GM12873 (cell line): ENCODE data around the gene PARD6A.

ENCODE experiments used
- TF ChIP-seq, protein P1 (sequence below): IDR thresholded peaks from 2 replicates; pipeline ENCODE4 v1.5.1; 2012; ENCODE audit warnings: low read depth, mild to moderate bottlenecking, moderate library complexity, low read length, control low read depth; ENCODE audit not compliant: insufficient read depth; ENCODE audit errors: missing control alignments

Gene PARD6A, protein sequence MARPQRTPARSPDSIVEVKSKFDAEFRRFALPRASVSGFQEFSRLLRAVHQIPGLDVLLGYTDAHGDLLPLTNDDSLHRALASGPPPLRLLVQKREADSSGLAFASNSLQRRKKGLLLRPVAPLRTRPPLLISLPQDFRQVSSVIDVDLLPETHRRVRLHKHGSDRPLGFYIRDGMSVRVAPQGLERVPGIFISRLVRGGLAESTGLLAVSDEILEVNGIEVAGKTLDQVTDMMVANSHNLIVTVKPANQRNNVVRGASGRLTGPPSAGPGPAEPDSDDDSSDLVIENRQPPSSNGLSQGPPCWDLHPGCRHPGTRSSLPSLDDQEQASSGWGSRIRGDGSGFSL

DNA sequence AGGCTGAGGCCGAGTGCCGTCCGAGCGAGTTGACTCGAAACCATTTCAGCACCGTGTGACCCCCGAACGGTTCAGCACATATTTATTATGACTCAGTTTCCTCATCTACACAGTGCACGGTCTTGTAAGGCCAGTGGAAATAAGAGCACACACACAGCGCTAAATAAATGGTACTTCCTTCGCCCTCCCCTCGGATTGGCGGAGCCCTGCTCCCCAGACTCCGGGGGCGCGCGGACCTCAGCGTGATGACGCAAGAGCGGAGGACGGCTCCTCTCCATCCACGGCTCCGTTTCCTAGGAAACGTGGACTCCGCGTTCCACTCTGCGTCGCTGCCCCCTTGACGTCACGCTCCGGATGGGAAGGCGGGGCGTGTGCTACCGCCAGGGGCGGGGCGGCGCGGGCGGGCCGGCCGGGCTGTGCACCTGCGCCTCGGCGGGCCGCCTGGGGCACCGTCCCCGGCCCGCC is at the start of gene PARD6A:
TSS of gene PARD6A (plus strand) at position 397 of the 465 bp plus-strand sequence. CDS start 79 bp downstream, outside the sequence.
- TF ChIP-seq, protein P1, sequence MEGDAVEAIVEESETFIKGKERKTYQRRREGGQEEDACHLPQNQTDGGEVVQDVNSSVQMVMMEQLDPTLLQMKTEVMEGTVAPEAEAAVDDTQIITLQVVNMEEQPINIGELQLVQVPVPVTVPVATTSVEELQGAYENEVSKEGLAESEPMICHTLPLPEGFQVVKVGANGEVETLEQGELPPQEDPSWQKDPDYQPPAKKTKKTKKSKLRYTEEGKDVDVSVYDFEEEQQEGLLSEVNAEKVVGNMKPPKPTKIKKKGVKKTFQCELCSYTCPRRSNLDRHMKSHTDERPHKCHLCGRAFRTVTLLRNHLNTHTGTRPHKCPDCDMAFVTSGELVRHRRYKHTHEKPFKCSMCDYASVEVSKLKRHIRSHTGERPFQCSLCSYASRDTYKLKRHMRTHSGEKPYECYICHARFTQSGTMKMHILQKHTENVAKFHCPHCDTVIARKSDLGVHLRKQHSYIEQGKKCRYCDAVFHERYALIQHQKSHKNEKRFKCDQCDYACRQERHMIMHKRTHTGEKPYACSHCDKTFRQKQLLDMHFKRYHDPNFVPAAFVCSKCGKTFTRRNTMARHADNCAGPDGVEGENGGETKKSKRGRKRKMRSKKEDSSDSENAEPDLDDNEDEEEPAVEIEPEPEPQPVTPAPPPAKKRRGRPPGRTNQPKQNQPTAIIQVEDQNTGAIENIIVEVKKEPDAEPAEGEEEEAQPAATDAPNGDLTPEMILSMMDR: no peak

DNA sequence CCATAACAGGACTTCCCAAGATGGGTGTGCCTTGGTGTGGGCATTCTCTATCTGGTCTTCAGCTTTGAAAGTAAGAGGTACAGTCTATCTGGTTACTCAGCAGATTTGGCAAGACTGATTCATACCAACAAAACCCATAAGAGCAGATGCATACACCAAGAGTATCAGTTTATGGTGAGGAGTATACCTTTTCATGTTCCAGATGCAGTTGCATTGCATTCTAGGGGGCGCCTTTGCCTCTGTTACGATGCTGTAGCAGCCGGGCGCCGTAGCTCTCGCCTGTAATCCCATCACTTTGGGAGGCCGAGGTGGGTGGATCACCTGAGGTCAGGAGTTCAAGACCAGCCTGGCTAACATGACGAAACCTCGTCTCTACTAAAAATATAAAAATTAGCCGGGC is 47.0 kb upstream of the PARD6A start:
- TF ChIP-seq, protein P1: peak; percentile 37

DNA sequence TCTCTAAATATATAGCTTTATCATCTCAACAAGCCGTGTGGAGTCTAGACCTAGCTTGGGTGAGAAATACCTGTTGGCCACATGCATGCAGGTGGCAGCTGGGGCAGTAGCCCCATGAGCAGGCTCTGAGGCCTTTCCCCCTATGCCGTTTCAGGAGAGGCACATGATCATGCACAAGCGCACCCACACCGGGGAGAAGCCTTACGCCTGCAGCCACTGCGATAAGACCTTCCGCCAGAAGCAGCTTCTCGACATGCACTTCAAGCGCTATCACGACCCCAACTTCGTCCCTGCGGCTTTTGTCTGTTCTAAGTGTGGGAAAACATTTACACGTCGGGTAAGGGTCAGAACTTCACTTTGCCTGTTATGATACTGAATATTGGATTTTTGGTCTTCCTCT is 32.5 kb upstream of the PARD6A start:
- TF ChIP-seq, protein P1: no peak

DNA sequence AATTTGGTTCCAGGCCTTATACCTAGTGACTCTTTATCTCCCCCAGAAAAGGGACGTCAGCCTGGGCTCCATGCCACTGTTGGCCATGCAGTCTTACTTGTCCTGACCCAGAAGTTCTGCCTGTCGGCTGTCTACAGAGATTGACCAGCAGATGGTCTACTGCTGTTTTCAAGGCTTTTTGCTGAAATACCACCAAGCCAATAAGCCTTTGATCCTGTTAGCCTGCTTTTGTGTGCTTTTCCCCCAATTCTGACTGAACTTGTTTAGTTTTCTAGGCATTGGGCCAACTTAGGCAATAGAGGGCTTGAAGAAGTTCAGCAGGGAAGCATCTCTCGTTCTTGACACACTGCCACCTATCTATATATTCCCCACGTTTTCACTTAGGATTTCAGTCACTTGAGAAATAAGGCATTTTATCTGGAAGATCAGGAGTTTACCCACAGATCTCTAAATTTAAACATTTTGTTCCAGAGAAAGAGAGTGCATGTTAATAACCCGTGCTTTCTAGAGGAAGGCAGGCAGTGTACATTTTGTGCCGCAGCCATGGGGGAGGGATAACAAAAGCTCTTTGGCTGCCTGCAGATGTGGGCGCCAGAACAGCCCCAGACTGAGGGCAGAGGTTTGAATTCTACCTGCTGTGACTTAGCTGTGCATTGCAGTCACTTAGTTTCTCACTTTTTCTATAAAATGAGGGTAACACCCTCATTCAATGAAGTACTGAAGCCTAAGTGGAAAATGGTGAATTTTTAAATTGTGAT is 28.2 kb upstream of the PARD6A start:
- TF ChIP-seq, protein P1: no peak

DNA sequence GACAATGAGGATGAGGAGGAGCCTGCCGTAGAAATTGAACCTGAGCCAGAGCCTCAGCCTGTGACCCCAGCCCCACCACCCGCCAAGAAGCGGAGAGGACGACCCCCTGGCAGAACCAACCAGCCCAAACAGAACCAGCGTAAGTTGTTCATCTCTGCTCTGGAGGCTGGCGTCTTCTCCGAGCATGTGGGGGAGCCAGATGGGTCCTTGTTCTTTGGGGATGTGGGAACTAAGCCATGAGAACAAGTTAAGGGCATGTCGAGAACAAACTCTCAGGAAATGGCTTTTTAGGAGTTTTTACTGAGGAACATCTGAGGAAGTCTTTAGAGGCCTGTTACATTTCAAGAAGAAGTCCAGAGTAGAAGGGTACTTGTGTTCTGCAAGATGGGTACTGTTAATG is 24.0 kb upstream of the PARD6A start:
- TF ChIP-seq, protein P1: no peak

DNA sequence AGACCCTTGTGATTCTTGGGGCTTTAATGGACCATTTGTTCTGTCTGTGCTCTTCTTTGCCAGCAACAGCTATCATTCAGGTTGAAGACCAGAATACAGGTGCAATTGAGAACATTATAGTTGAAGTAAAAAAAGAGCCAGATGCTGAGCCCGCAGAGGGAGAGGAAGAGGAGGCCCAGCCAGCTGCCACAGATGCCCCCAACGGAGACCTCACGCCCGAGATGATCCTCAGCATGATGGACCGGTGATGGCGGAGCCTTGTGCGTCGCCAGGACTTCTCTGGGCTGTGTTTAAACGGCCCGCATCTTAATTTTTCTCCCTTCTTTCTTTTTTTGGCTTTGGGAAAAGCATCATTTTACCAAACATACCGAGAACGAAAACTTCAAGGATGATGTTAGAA is 23.1 kb upstream of the PARD6A start:
- TF ChIP-seq, protein P1: no peak
